ENCODE results near the gene COMTD1. TPM values are rescaled to one million over a fixed set of nuclear protein-coding genes. Genes with fewer than 3 reads are reported as not detected.

The COMTD1 gene
- total RNA-seq, 2 experiments from 2014 or later: 39.8 to 43.2 TPM

GRCh38 chr10:75261813-75262705, 26.3 kb upstream of the COMTD1 start:
- DNase-seq (no peak), ATAC-seq (no peak)
- CTCF ChIA-PET: no interaction called here
- no peaks in the 10 kb centered on the region for H3K36me3 Mint-ChIP-seq
- H3K4me3 Mint-ChIP-seq: no peak overlapping the region
- no peak overlapping the region for H3K27ac Mint-ChIP-seq
- H3K27me3 Mint-ChIP-seq: peaks cover 3% of the 10 kb centered on the region
- no peaks in the 10 kb centered on the region for H3K9me3 Mint-ChIP-seq (ENCODE audit: low read depth)
- no peaks in the 10 kb centered on the region for H3K4me1 Mint-ChIP-seq

- H3K4me3 Mint-ChIP-seq: no peak overlapping the region
- ATAC-seq (no peak), DNase-seq (no peak)
- no peaks in the 10 kb centered on the region for H3K36me3 Mint-ChIP-seq
- H3K9me3 Mint-ChIP-seq (ENCODE audit: low read depth): no peaks in the 10 kb centered on the region
- H3K27ac Mint-ChIP-seq: no peak overlapping the region
- H3K27me3 Mint-ChIP-seq: peaks cover 3% of the 10 kb centered on the region
- CTCF ChIA-PET: no interaction called here
- no peaks in the 10 kb centered on the region for H3K4me1 Mint-ChIP-seq
Observed at GRCh38 chr10:75260990-75261389, 25.2 kb upstream of the COMTD1 start.

GRCh38 chr10:75254739-75255138, 19.0 kb upstream of the COMTD1 start:
- H3K4me3 Mint-ChIP-seq: no peak overlapping the region
- H3K4me1 Mint-ChIP-seq: no peaks in the 10 kb centered on the region
- CTCF ChIA-PET: interaction anchor here (1.6 kb wide), 1 partner anchor 24 kb away, joined by 4 read pairs; no protein-coding TSS in a partner anchor
- H3K27me3 Mint-ChIP-seq: peaks cover 3% of the 10 kb centered on the region
- DNase-seq: no peak
- H3K9me3 Mint-ChIP-seq (ENCODE audit: low read depth): peaks cover 14% of the 10 kb centered on the region
- ATAC-seq: no peak
- peaks cover 5% of the 10 kb centered on the region for H3K36me3 Mint-ChIP-seq
- H3K27ac Mint-ChIP-seq: no peak overlapping the region

- Mint-ChIP-seq H3K27ac (no peak overlapping the region), H3K4me3 (no peak overlapping the region), H3K4me1 (no peaks in the 10 kb centered on the region), H3K36me3 (peaks cover 5% of the 10 kb centered on the region), H3K9me3 (ENCODE audit: low read depth) (peaks cover 14% of the 10 kb centered on the region), H3K27me3 (peaks cover 3% of the 10 kb centered on the region)
- no peak for DNase-seq
- CTCF ChIA-PET: interaction anchor here (1.6 kb wide), 1 partner anchor 23 kb away, joined by 4 read pairs; no protein-coding TSS in a partner anchor
- no peak for ATAC-seq
Observed at GRCh38 chr10:75253281-75254220, 17.8 kb upstream of the COMTD1 start.

GRCh38 chr10:75250934-75251333, 15.2 kb upstream of the COMTD1 start:
- DNase-seq (no peak), ATAC-seq (no peak)
- Mint-ChIP-seq H3K4me3 (no peak overlapping the region), H3K4me1 (no peaks in the 10 kb centered on the region), H3K27ac (no peak overlapping the region), H3K9me3 (ENCODE audit: low read depth) (peaks cover 14% of the 10 kb centered on the region), H3K27me3 (no peaks in the 10 kb centered on the region), H3K36me3 (peaks cover 5% of the 10 kb centered on the region)
- CTCF ChIA-PET: no interaction called here

GRCh38 chr10:75247797-75248196, 12.0 kb upstream of the COMTD1 start:
- no peaks in the 10 kb centered on the region for H3K4me1 Mint-ChIP-seq
- ATAC-seq (no peak), DNase-seq (no peak)
- H3K36me3 Mint-ChIP-seq: no peaks in the 10 kb centered on the region
- CTCF ChIA-PET: interaction anchor here (1.1 kb wide), 1 partner anchor 12 kb away, joined by 7 read pairs; the partner anchor contains the start of gene COMTD1
- H3K4me3 Mint-ChIP-seq: no peak overlapping the region
- H3K9me3 Mint-ChIP-seq (ENCODE audit: low read depth): peaks cover 4% of the 10 kb centered on the region
- no peaks in the 10 kb centered on the region for H3K27me3 Mint-ChIP-seq
- H3K27ac Mint-ChIP-seq: no peak overlapping the region

- H3K27ac Mint-ChIP-seq: no peak overlapping the region
- H3K36me3 Mint-ChIP-seq: no peaks in the 10 kb centered on the region
- H3K4me1 Mint-ChIP-seq: no peaks in the 10 kb centered on the region
- no peak for DNase-seq
- CTCF ChIA-PET: interaction anchor here (0.7 kb wide), 1 partner anchor 11 kb away, joined by 4 read pairs; the partner anchor contains the start of gene COMTD1
- no peak overlapping the region for H3K4me3 Mint-ChIP-seq
- no peak for ATAC-seq
- H3K27me3 Mint-ChIP-seq: no peaks in the 10 kb centered on the region
- no peaks in the 10 kb centered on the region for H3K9me3 Mint-ChIP-seq (ENCODE audit: low read depth)
Observed at GRCh38 chr10:75246506-75246905, 10.7 kb upstream of the COMTD1 start.

- H3K27me3 Mint-ChIP-seq: no peaks in the 10 kb centered on the region
- no peak overlapping the region for H3K27ac Mint-ChIP-seq
- no peaks in the 10 kb centered on the region for H3K9me3 Mint-ChIP-seq (ENCODE audit: low read depth)
- CTCF ChIA-PET: interaction anchor here (0.7 kb wide), 1 partner anchor 10 kb away, joined by 4 read pairs; the partner anchor contains the start of gene COMTD1
- ATAC-seq (no peak), DNase-seq (no peak)
- H3K4me1 Mint-ChIP-seq: no peaks in the 10 kb centered on the region
- no peak overlapping the region for H3K4me3 Mint-ChIP-seq
- no peaks in the 10 kb centered on the region for H3K36me3 Mint-ChIP-seq
Observed at GRCh38 chr10:75245354-75246250, 9.8 kb upstream of the COMTD1 start.

- CTCF ChIA-PET: no interaction called here
- Mint-ChIP-seq H3K4me1 (no peaks in the 10 kb centered on the region), H3K27ac (no peak overlapping the region), H3K4me3 (no peak overlapping the region), H3K36me3 (no peaks in the 10 kb centered on the region), H3K27me3 (no peaks in the 10 kb centered on the region), H3K9me3 (ENCODE audit: low read depth) (no peaks in the 10 kb centered on the region)
- ATAC-seq (no peak), DNase-seq (no peak)
Observed at GRCh38 chr10:75244487-75245353, 9.0 kb upstream of the COMTD1 start.

GRCh38 chr10:75243426-75243825, 7.7 kb upstream of the COMTD1 start:
- Mint-ChIP-seq H3K27me3 (no peaks in the 10 kb centered on the region), H3K4me3 (no peak overlapping the region), H3K9me3 (ENCODE audit: low read depth) (no peaks in the 10 kb centered on the region), H3K4me1 (no peaks in the 10 kb centered on the region), H3K36me3 (no peaks in the 10 kb centered on the region), H3K27ac (no peak overlapping the region)
- ATAC-seq (no peak), DNase-seq (no peak)
- CTCF ChIA-PET: no interaction called here

- Mint-ChIP-seq H3K9me3 (ENCODE audit: low read depth) (no peaks in the 10 kb centered on the region), H3K36me3 (no peaks in the 10 kb centered on the region), H3K4me1 (peaks cover 8% of the 10 kb centered on the region), H3K27me3 (no peaks in the 10 kb centered on the region), H3K27ac (no peak overlapping the region), H3K4me3 (no peak overlapping the region)
- DNase-seq (no peak), ATAC-seq (no peak)
- CTCF ChIA-PET: no interaction called here
Observed at GRCh38 chr10:75240329-75241076, 4.7 kb upstream of the COMTD1 start.
